ENCODE data around the gene FAAP20.
"Not testable (repeated sequence)": the region's sequence is repeated elsewhere in the genome, so short reads cannot be mapped to it uniquely, and the experiment has no call there.

FAAP20 gene

GRCh38 chr1:2157856-2158255 lies 36.7 kb downstream of the FAAP20 start:
- no peak for DNase-seq (ENCODE audit: low read depth in 2 of 2)

- no peak for DNase-seq (ENCODE audit: low read depth in 2 of 2)
Observed at GRCh38 chr1:2156866-2157265, 37.7 kb downstream of the FAAP20 start.

DNA sequence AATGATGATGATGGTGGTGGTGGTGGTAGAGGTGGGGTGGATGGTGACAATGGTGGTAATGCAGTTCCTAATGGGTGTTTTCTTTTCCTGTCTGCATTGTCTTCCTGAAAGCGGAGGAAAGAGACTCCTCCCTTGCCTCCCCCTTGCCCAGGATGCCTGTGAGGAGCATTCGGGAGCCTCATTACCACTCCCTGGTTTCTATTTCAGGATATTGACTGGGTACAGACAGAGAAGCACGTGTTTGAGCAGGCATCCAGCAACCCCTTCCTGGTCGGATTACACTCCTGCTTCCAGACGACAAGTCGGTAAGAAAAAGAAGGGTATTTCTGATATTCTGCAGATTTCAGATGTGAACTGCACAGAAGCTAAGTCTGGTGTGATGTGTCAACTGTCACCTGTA lies 38.8 kb downstream of the FAAP20 start:
- no peak for DNase-seq (ENCODE audit: low read depth in 2 of 2)

GRCh38 chr1:2155147-2155598 lies 39.4 kb downstream of the FAAP20 start:
- DNase-seq (ENCODE audit: low read depth in 2 of 2) = no peak

DNA sequence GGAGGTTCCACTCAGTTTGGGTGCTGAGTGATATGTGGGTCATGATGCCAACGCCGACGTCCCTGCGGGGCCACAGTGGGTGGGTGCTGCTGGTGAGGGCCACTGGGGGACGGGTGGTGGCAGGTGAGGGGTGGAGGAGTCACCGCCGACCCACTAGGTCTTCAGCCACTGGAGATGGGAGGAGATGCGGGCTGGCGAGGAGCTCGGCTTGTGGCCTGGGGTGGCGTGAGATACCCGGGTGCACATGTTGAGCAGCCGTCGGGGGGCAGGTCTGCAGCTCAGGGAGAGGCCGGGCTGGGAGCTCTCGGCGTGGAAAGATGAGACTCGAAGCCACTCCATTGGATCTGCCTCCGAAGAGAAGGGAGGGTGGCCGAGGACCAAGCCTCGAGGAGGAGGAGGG lies 40.5 kb downstream of the FAAP20 start:
- DNase-seq (ENCODE audit: low read depth in 2 of 2) = no peak

DNA sequence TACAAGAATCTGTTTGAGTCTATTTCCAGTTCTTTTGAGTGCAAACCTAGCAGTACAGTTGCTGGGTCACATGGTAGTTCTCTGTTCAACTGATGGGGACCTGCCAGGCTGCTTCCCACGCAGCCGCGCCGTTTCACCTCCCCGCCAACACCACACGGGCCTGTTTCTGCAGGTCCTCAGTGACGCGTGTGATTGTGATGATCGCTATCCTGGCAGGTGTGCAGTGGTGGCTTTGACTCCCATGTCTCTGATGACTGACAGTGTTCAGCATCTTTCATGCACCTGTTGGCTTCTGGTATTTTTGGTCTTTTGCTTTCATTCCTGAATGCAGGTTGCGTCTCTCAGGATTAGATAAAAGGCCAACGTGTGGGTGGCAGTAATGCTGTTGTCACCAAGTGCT lies 41.6 kb downstream of the FAAP20 start:
- no peak for DNase-seq (ENCODE audit: low read depth in 2 of 2)

DNA sequence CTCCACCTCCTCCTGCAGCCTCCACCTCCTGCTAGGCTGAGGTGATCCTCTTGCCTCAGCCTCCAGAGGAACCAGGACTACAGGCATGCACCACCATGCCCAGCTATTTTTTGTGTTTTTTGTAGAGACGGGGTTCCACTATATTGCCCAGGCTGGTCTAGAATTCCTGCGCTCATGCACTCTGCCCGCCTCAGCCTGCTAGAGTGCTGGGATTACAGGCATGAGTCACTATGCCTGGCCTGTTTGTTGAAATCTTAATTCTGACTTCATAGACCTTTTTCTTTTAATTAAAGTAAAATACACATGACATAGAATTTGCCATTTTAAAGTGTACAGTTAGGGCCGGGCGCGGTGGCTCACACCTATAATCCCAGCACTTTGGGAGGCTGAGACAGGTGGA lies 42.7 kb downstream of the FAAP20 start:
- DNase-seq (ENCODE audit: low read depth in 2 of 2) = no peak

DNA sequence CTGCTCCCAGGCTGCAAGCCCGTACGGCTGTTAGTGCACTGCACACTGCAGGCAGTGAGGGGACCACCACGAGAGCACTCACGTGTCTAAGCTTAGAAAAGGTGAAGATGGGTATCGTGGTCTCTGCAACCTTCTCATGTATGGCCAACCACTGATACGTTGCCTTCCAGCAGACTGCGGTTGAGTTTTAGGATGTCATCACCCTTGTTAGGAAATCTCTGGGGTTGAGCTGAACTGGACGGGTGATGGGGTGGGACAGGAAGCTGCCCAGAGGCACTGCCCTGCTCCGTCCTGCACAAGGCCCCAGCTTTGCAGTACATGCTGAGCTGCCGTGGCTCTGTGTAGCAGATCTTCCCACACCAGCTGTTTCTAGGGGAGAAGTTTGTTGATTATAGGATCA lies 43.3 kb downstream of the FAAP20 start:
- no peak for DNase-seq (ENCODE audit: low read depth in 2 of 2)

DNA sequence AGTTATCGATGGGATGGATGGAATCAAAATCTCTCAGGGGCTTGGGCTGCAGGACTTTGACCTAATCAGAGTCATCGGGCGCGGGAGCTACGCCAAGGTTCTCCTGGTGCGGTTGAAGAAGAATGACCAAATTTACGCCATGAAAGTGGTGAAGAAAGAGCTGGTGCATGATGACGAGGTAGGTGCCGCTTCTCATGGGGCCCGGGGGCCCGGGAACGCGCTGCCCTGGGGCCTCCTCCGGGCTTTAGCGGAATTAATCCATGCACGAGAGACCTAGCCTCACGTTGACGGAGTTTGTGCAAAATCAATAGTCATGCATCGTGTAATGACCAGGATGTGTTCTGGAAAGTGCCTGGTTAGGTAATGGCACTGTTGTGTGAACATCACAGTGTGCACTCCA lies 43.8 kb downstream of the FAAP20 start:
- no peak for DNase-seq (ENCODE audit: low read depth in 2 of 2)

DNA sequence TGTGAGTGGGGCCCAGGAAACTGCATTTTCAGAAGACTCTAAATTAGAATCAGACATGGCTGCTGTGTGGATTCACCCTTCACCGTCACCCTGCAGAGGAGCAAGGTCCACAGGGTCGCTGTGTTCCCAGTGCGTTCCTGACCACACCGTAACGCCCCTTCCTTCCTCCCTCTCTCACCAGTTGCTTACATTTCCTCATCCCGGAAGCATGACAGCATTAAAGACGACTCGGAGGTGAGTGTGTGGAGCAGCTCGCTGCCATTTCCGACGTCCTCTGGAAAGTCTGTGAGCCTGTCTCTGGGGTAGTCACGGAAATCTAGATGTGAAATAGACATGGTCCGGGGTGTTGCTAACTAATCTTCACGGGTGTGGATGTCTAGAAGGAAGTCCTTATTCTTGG lies 45.9 kb downstream of the FAAP20 start:
- peak in 1 of 2 donors; percentile 27 for DNase-seq (ENCODE audit: low read depth in 2 of 2)

- DNase-seq (ENCODE audit: low read depth in 2 of 2) = not testable (repeated sequence)
Observed at GRCh38 chr1:2147869-2148268, 46.7 kb downstream of the FAAP20 start.

- DNase-seq (ENCODE audit: low read depth in 2 of 2) = no peak
Observed at GRCh38 chr1:2146836-2147517, 47.6 kb downstream of the FAAP20 start.

- DNase-seq (ENCODE audit: low read depth in 2 of 2) = no peak
Observed at GRCh38 chr1:2145946-2146835, 48.4 kb downstream of the FAAP20 start.

DNA sequence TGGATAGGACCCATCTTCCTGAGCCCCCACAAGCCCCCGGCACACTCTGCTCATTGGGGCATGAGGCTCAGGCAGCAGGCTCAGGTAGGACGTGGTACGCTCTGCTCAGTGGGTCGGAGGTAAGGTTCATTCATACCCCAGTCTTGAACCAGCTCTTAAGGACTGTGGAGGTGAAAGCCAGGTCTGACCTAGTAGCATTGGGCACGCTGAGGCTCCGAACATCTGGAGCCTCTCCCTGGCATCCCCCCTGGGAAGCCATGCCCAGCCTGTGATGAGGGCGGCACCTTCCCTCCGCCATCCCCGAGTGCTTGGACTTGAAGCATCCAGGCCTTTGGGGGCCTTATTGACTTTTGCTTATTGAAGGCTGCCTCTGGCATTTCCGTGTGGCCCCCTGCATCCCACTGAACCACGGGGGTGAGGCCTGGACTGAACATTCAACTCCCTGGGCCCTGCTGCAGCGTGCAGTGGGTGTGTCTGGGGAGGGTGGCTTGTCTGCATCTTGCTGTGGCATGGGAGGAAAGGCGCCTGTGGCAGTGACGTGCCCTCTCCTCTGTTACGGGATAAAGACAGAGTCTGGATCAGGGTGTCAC lies 50.0 kb downstream of the FAAP20 start:
- no peak for DNase-seq (ENCODE audit: low read depth in 2 of 2)

- no peak for DNase-seq (ENCODE audit: low read depth in 2 of 2)
Observed at GRCh38 chr1:2143814-2144500, 50.6 kb downstream of the FAAP20 start.

DNA sequence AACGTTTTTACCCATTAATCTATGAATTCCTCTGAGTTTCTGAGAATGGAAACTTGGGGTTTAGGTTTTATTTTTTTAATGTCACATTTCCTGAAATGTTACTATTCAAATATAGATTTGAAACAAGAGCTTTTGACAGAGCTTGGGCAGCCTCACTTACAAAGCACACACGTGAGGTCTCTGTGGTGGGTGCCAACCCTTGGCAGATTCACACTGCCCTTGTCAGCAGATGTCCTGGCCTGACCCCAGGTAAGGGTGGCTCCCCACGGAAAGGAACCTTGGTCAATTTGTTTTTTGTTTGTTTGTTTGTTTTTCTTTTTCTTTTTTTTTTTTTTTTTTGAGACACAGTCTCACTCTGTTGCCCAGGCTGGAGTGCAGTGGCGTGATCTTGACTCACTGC lies 53.5 kb downstream of the FAAP20 start:
- no peak for DNase-seq (ENCODE audit: low read depth in 2 of 2)

Data from stimulated activated CD4-positive, alpha-beta T cell treated with anti-CD3 and anti-CD28 coated beads, Interleukin-1b, Interleukin-23, amount 100 ng/mL, for 1 hour (primary cell).